Testis (tissue), 3 donors: ENCODE results near the gene TBRG1. TPM values are rescaled to one million over a fixed set of nuclear protein-coding genes. Genes with fewer than 3 reads are reported as not detected.

Experiments used
- DNase-seq: peaks from one replicate; pipeline ENCODE4 v3.0.0-alpha.2; 2019
- H3K27ac ChIP-seq, 2 donors: fragments of 200-600 bp; sonication (generic); one replicate each; pipeline ENCODE4 v1.5.1; 2019
- H3K27me3 ChIP-seq: fragments of 200-600 bp; sonication (generic); one replicate; pipeline ENCODE4 v1.5.1; 2019
- H3K36me3 ChIP-seq: fragments of 200-600 bp; sonication (generic); one replicate; pipeline ENCODE4 v1.5.1; 2017; ENCODE audit warnings: low read depth; ENCODE audit errors: missing control alignments
- H3K4me1 ChIP-seq: fragments of 200-600 bp; sonication (generic); one replicate; pipeline ENCODE4 v1.5.1; 2019
- H3K4me3 ChIP-seq, 2 donors: fragments of 200-600 bp; sonication (generic); one replicate each; pipeline ENCODE4 v1.5.1; 2017 to 2019
- H3K9me3 ChIP-seq: fragments of 200-600 bp; sonication (generic); one replicate; pipeline ENCODE4 v1.5.1; 2017
- POLR2A ChIP-seq: fragments of 450-650 bp; IDR thresholded peaks from one replicate; pipeline ENCODE4 v1.6.1; 2017; ENCODE audit warnings: antibody characterized with exemption, mild to moderate bottlenecking, moderate library complexity
- WGBS, 2 donors: methylation state at CpG; one replicate each; pipeline ENCODE4 v1.1.5; 2018; 5-methylcytosine and 5-hydroxymethylcytosine counted together
- intact Hi-C: fragments of 100-400 bp; cut with DNase I; formaldehyde crosslinking; loops from one replicate; pipeline ENCODE4 v1.15.1; 2023; ENCODE audit warnings: low total_unique reads
- polyA plus RNA-seq: library from polyadenylated mRNA; stranded (reverse); fragments of 350-450 nt; fragmentation: Illumina TruSeq; extraction: RNeasy Lipid Tissue Mini Kit (QIAGEN cat#74804); gene quantifications from one replicate; pipeline ENCODE4 v1.2.3, GENCODE V29; 2014; ENCODE audit warnings: low read depth, low replicate concordance; ENCODE audit not compliant: insufficient read depth
- total RNA-seq, 2 donors: library from RNA; depleted of rRNA; stranded (reverse); fragments of >200 nt; gene quantifications; one replicate each; pipeline ENCODE4 v1.2.3, GENCODE V29; 2016
- TF ChIP-seq, protein P1 (sequence below), 3 experiments: fragments of 450-650 bp in 2 of 3; fragments of 200-600 bp in 1 of 3; sonication (generic) in 1 of 3; IDR thresholded peaks; one replicate each; pipeline ENCODE4 v1.5.1; 2016 to 2019; ENCODE audit warnings: antibody characterized with exemption in 3 of 3, mild to moderate bottlenecking in 2 of 3, moderate library complexity in 1 of 3

TBRG1 gene
- total and polyA plus RNA-seq, 3 donors from 2014 or later, result 25.2 to 38.8 (median 35.7) TPM

DNA sequence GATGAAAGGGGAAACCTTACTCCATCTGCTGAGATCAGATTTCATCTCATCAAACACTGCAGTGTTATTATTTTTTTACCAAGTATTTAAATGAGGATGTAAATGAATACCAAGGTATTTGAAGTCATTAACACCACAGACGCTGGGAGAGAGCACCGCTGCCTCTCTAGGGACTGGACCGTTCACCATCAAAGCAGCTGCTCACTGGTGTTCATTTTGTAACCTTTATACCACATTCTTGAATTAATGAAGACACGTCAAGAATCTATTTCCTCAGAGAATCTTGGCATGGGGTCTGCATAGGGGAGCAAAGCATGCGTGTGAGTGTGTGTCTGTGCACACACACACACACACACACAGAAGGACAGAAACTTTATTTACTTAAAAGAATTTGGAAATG, 35.2 kb downstream of the TBRG1 start:
- H3K27ac ChIP-seq, result no peak overlapping the region
- intact Hi-C loops, result no loop called here
- H3K27me3 ChIP-seq, result no peaks in the 10 kb centered on the region
- H3K9me3 ChIP-seq, result no peaks in the 10 kb centered on the region
- H3K4me3 ChIP-seq, result no peak overlapping the region
- no peak for DNase-seq
- no peak for TF ChIP-seq POLR2A
- TF ChIP-seq, protein P1, sequence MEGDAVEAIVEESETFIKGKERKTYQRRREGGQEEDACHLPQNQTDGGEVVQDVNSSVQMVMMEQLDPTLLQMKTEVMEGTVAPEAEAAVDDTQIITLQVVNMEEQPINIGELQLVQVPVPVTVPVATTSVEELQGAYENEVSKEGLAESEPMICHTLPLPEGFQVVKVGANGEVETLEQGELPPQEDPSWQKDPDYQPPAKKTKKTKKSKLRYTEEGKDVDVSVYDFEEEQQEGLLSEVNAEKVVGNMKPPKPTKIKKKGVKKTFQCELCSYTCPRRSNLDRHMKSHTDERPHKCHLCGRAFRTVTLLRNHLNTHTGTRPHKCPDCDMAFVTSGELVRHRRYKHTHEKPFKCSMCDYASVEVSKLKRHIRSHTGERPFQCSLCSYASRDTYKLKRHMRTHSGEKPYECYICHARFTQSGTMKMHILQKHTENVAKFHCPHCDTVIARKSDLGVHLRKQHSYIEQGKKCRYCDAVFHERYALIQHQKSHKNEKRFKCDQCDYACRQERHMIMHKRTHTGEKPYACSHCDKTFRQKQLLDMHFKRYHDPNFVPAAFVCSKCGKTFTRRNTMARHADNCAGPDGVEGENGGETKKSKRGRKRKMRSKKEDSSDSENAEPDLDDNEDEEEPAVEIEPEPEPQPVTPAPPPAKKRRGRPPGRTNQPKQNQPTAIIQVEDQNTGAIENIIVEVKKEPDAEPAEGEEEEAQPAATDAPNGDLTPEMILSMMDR (IDR thresholded peaks at IDR 0.05), result no peak
- H3K36me3 ChIP-seq, result no peaks in the 10 kb centered on the region
- H3K4me1 ChIP-seq, result no peaks in the 10 kb centered on the region
- 87 to 88% methylated on average over 5 of the region's 5 CpGs for WGBS, 2 donors

DNA sequence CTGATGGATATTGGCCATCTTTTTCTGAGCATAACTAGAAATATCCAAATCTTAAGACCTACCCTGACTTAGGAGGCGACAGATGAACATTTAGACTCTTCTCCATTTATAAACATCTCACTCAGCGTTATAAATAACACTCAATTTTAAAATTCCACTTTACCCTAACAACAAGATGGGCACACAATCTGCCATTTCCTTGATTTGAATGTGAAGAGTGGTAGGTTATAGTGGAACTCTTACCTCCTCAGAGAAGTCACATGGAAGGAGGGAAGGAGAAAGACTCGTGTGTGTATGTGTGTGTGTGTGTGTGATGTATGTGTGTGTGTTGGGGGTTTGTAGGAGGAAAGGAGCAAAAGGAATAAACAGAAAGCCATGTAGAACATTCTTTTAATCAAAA, 35.8 kb downstream of the TBRG1 start:
- TF ChIP-seq POLR2A, result no peak
- TF ChIP-seq, protein P1 (IDR thresholded peaks at IDR 0.05), result no peak
- no peak for DNase-seq
- Histone ChIP-seq H3K4me1 (no peaks in the 10 kb centered on the region), H3K27me3 (no peaks in the 10 kb centered on the region), H3K4me3 (no peak overlapping the region), H3K9me3 (no peaks in the 10 kb centered on the region), H3K36me3 (no peaks in the 10 kb centered on the region), H3K27ac (no peak overlapping the region)
- intact Hi-C loops, result no loop called here
- 87% methylated on average over 3 of the region's 3 CpGs for WGBS, 2 donors

DNA sequence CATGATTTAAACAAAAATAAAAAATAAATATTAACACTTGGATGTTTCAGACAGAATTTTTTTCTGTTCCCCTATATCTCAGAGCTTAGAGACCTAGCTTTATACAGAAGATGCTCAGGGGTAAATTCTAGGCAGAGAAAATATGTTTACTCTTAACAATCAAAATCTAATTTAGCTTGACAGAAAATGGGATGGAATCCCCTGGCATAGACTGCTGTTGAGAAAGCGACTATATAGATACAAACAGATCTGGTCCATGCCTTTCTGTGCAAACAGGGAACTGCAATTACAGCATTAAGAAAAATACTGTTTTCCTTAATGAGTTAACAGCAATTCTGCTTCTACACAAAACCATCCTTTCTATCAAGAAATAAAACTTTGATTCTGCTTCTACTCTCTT, 36.3 kb downstream of the TBRG1 start:
- Histone ChIP-seq H3K36me3 (no peaks in the 10 kb centered on the region), H3K4me3 (no peak overlapping the region), H3K27me3 (no peaks in the 10 kb centered on the region), H3K4me1 (no peaks in the 10 kb centered on the region), H3K9me3 (no peaks in the 10 kb centered on the region), H3K27ac (no peak overlapping the region)
- WGBS, 2 donors, result 96 to 100% methylated on average over 1 of the region's 1 CpG
- TF ChIP-seq, protein P1 (IDR thresholded peaks at IDR 0.05), result no peak
- no peak for TF ChIP-seq POLR2A
- intact Hi-C loops, result no loop called here
- DNase-seq, result no peak

DNA sequence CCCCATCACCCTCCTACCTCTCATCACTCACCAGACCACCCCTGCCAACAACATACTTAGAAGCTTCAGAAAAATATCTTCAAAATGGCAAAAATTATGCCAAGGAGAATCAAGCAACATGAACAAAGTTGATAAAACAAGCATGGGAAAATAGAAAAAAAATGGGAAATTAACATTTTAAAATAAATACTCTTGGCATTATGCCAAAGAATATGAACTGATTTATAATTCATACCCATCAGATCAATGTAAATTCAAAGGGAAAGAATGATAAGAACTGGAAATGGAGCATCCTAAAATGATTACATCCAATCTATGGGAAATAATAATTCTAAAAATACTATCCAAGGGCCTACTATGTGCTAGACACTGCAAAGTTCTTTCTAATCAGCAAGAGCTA, 38.9 kb downstream of the TBRG1 start:
- H3K27me3 ChIP-seq, result no peaks in the 10 kb centered on the region
- no peaks in the 10 kb centered on the region for H3K4me1 ChIP-seq
- intact Hi-C loops, result no loop called here
- TF ChIP-seq, protein P1 (IDR thresholded peaks at IDR 0.05), result no peak
- TF ChIP-seq POLR2A, result no peak
- H3K27ac ChIP-seq, result no peak overlapping the region
- no peak overlapping the region for H3K4me3 ChIP-seq
- H3K36me3 ChIP-seq, result no peaks in the 10 kb centered on the region
- no peaks in the 10 kb centered on the region for H3K9me3 ChIP-seq
- DNase-seq, result no peak

DNA sequence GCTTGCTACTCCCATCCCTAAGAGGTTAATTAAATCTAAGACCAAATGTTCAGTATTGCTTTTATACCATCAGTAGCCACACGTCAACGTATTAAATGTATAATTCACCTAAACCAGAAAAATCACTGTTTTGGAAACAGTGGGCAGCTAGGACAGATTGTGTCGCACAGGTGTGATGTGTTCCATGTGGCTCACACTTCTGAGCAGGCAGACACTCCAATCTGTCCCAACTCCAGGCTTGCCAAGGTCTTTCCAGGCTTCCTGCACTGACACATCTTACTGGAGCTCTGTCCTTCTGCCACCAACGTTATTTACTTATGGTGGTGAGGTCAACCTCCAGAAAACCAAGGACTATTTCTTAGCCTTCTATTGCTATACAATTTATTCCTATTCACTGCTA, 39.4 kb downstream of the TBRG1 start:
- Histone ChIP-seq H3K36me3 (no peaks in the 10 kb centered on the region), H3K9me3 (no peaks in the 10 kb centered on the region), H3K27ac (no peak overlapping the region), H3K4me1 (no peaks in the 10 kb centered on the region), H3K27me3 (no peaks in the 10 kb centered on the region), H3K4me3 (no peak overlapping the region)
- DNase-seq, result no peak
- no peak for TF ChIP-seq POLR2A
- TF ChIP-seq, protein P1 (IDR thresholded peaks at IDR 0.05), result no peak
- 85 to 87% methylated on average over 4 of the region's 4 CpGs for WGBS, 2 donors
- intact Hi-C loops, result no loop called here
